OCI-LY3 (cell line): ENCODE results near the gene GNGT1.

Experiments
- H2AFZ ChIP-seq: fragments of 200-600, 300-600 bp; shearing (Covaris generic); 2 replicates; pipeline ENCODE4 v1.6.0; 2014; ENCODE audit warnings: antibody characterized with exemption, low read depth, low read length
- H3K27ac ChIP-seq: fragments of 200-600, 300-600 bp; sonication (generic); 2 replicates; pipeline ENCODE4 v1.5.1; 2014; ENCODE audit warnings: mild to moderate bottlenecking, low read length, moderate library complexity, mixed read lengths
- H3K27me3 ChIP-seq: fragments of 200-600, 300-600 bp; sonication (generic); 2 replicates; pipeline ENCODE4 v1.6.1; 2014; ENCODE audit warnings: low read depth, low read length, mixed read lengths
- H3K36me3 ChIP-seq: fragments of 200-600, 300-600 bp; sonication (generic); replicated peaks from 2 replicates; pipeline ENCODE3; 2014; ENCODE audit warnings: low read depth, low read length, mixed read lengths
- H3K4me1 ChIP-seq: fragments of 300-600, 200-600 bp; sonication (generic); 2 replicates; pipeline ENCODE4 v1.6.1; 2014; ENCODE audit warnings: low read length, mixed read lengths
- H3K4me2 ChIP-seq: fragments of 200-600, 300-600 bp; sonication (generic); 2 replicates; pipeline ENCODE4 v1.6.1; 2014; ENCODE audit warnings: low read length, mixed read lengths
- H3K4me3 ChIP-seq: fragments of 300-600, 200-600 bp; sonication (generic); 2 replicates; pipeline ENCODE4 v1.5.1; 2014; ENCODE audit warnings: antibody characterized with exemption, mild to moderate bottlenecking, low read length, moderate library complexity
- H3K79me2 ChIP-seq: fragments of 300-600, 200-600 bp; shearing (Covaris generic); 2 replicates; pipeline ENCODE4 v1.6.1; 2014; ENCODE audit warnings: mild to moderate bottlenecking, low read length, mixed read lengths
- H3K9ac ChIP-seq: fragments of 300-600, 200-600 bp; shearing (Covaris generic); 2 replicates; pipeline ENCODE4 v1.6.0; 2014; ENCODE audit warnings: mild to moderate bottlenecking, low read length, moderate library complexity
- H3K9me3 ChIP-seq: fragments of 200-600, 300-600 bp; shearing (Covaris generic); 2 replicates; pipeline ENCODE4 v1.6.1; 2014; ENCODE audit warnings: low read length, mixed read lengths; ENCODE audit not compliant: insufficient read depth
- H4K20me1 ChIP-seq: fragments of 200-600, 300-600 bp; sonication (generic); 2 replicates; pipeline ENCODE4 v1.6.1; 2016; ENCODE audit warnings: low read length, mixed read lengths; ENCODE audit not compliant: insufficient read depth
- EZH2phosphoT487 ChIP-seq: fragments of 200-600 bp; shearing (Covaris generic); IDR thresholded peaks from 2 replicates; pipeline ENCODE4 v1.6.1; 2018; ENCODE audit warnings: antibody characterized with exemption, mixed run types, low read depth
- TF ChIP-seq, protein P1 (sequence below): fragments of 200-600, 300-600 bp; sonication (generic); IDR thresholded peaks from 2 replicates; pipeline ENCODE4 v1.5.1; 2014; ENCODE audit warnings: antibody characterized with exemption, low read length, low read depth

Gene GNGT1

DNA sequence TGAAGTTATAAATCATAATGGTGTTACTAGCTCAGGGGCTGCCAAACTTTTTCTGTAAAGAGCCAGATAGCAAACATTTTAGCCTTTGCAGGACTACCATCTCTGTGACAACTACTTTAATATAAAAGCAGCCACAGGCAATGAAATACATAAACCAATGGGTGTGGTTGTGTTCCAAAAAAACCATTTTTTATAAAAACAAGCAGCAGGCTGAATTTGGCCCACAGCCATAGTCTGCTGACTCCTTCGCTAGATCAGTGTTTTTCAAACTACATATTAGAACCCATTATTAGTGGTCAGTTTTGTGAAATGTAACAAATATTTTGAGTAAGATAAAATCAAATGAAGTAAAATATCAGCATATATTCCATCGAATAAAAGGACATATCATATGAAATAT lies 28.7 kb downstream of the GNGT1 start:
- Histone ChIP-seq H3K79me2 (no peaks in the 10 kb centered on the region), H3K9me3 (no peaks in the 10 kb centered on the region), H3K4me3 (no peak overlapping the region), H3K4me2 (no peak overlapping the region), H2AFZ (no peak overlapping the region), H3K27me3 (no peaks in the 10 kb centered on the region), H4K20me1 (no peaks in the 10 kb centered on the region), H3K9ac (no peak overlapping the region), H3K27ac (no peak overlapping the region), H3K4me1 (peaks cover 4% of the 10 kb centered on the region), H3K36me3 (no peaks in the 10 kb centered on the region)
- TF ChIP-seq EZH2phosphoT487 = no peak
- TF ChIP-seq, protein P1, sequence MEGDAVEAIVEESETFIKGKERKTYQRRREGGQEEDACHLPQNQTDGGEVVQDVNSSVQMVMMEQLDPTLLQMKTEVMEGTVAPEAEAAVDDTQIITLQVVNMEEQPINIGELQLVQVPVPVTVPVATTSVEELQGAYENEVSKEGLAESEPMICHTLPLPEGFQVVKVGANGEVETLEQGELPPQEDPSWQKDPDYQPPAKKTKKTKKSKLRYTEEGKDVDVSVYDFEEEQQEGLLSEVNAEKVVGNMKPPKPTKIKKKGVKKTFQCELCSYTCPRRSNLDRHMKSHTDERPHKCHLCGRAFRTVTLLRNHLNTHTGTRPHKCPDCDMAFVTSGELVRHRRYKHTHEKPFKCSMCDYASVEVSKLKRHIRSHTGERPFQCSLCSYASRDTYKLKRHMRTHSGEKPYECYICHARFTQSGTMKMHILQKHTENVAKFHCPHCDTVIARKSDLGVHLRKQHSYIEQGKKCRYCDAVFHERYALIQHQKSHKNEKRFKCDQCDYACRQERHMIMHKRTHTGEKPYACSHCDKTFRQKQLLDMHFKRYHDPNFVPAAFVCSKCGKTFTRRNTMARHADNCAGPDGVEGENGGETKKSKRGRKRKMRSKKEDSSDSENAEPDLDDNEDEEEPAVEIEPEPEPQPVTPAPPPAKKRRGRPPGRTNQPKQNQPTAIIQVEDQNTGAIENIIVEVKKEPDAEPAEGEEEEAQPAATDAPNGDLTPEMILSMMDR = no peak

DNA sequence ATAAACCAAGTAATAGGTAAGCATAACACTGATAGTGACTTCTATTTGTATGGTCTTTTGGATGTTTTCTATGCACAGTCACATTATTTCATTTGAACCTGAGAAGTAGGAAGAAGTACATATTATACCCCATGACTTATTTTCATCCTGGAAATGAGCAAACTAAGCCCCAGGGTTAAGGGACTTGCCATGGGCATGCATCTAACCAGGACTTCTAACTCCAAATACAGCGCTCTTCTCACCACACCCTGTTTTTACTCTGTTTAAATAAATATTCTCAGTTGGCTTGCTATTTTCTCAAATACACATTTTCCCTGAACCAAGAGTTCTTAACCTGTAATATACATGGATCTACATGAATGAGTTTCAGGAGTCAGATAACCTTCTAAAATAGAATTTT lies 31.5 kb downstream of the GNGT1 start:
- Histone ChIP-seq H2AFZ (no peak overlapping the region), H3K4me3 (no peak overlapping the region), H3K27me3 (no peaks in the 10 kb centered on the region), H3K79me2 (no peaks in the 10 kb centered on the region), H3K4me1 (peaks cover 13% of the 10 kb centered on the region), H3K36me3 (no peaks in the 10 kb centered on the region), H3K27ac (no peak overlapping the region), H3K9ac (no peak overlapping the region), H3K4me2 (no peak overlapping the region), H3K9me3 (no peaks in the 10 kb centered on the region), H4K20me1 (no peaks in the 10 kb centered on the region)
- no peak for TF ChIP-seq EZH2phosphoT487
- TF ChIP-seq, protein P1 = no peak

DNA sequence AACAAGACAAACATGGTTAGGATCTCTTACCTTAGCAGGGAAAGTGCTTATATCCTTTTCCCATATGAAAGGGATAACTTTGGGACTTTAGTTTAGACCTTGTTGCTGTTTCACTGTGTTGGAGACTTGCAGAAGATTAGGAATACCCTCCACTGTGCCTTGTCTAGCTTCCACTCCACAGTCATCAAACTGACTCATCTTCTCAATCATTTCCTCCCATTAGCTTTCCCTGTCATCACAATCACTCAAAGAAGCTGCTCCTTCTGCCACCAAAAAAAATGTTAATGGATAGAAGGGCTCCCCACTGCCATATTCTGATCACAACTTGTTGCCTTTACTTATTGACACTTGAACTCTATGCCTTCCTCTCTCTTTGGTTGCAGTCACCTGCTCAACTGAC lies 31.9 kb downstream of the GNGT1 start:
- H3K36me3 ChIP-seq = no peaks in the 10 kb centered on the region
- H4K20me1 ChIP-seq = no peaks in the 10 kb centered on the region
- H3K27ac ChIP-seq = no peak overlapping the region
- no peak overlapping the region for H2AFZ ChIP-seq
- H3K9ac ChIP-seq = no peak overlapping the region
- no peak overlapping the region for H3K4me2 ChIP-seq
- H3K4me1 ChIP-seq = peaks cover 17% of the 10 kb centered on the region
- TF ChIP-seq, protein P1 = no peak
- TF ChIP-seq EZH2phosphoT487 = no peak
- H3K27me3 ChIP-seq = no peaks in the 10 kb centered on the region
- no peak overlapping the region for H3K4me3 ChIP-seq
- no peaks in the 10 kb centered on the region for H3K9me3 ChIP-seq
- no peaks in the 10 kb centered on the region for H3K79me2 ChIP-seq

GRCh38 chr7:93941945-93942344 lies 35.6 kb downstream of the GNGT1 start:
- peaks cover 17% of the 10 kb centered on the region for H3K4me1 ChIP-seq
- no peak overlapping the region for H3K27ac ChIP-seq
- no peak overlapping the region for H3K4me3 ChIP-seq
- no peak overlapping the region for H3K4me2 ChIP-seq
- no peaks in the 10 kb centered on the region for H3K36me3 ChIP-seq
- TF ChIP-seq, protein P1 = no peak
- no peak for TF ChIP-seq EZH2phosphoT487
- no peak overlapping the region for H2AFZ ChIP-seq
- H3K9me3 ChIP-seq = no peaks in the 10 kb centered on the region
- H4K20me1 ChIP-seq = no peaks in the 10 kb centered on the region
- H3K9ac ChIP-seq = no peak overlapping the region
- H3K27me3 ChIP-seq = no peaks in the 10 kb centered on the region
- no peaks in the 10 kb centered on the region for H3K79me2 ChIP-seq
